SK-N-MC (cell line): ENCODE measurements around the gene MSL1.

Source experiments
- EZH2 ChIP-seq: fragments of 200-600 bp; sonication (generic); IDR thresholded peaks from one replicate; pipeline ENCODE4 v1.6.1; 2017; ENCODE audit warnings: antibody characterized with exemption
- FOXP2 ChIP-seq: optimal IDR thresholded peaks from 2 replicates; pipeline ENCODE3; 2011; ENCODE audit warnings: mild to moderate bottlenecking, moderate library complexity; ENCODE audit not compliant: insufficient read depth; ENCODE audit errors: extremely low read length, control extremely low read depth
- POLR2AphosphoS5 ChIP-seq: IDR thresholded peaks from 2 replicates; pipeline ENCODE4 v1.6.1; 2012; ENCODE audit warnings: mild to moderate bottlenecking, low read depth, low read length, borderline replicate concordance

- TF ChIP-seq EZH2 = no peak
- no peak for TF ChIP-seq POLR2AphosphoS5
- TF ChIP-seq FOXP2 = no peak
These were observed 26.8 kb downstream of the MSL1 start for GRCh38 chr17:40148527-40148926.
